Activated T-helper 2 cell treated with anti-CD3 and anti-CD28 coated beads, Interferon-gamma antibody, Interleukin-2, Interleukin-4, amounts not matched to agents 10 μg/mL and 5 μg/mL and 100 μg/mL, durations not matched to agents 14 hours and 24 hours and 36 hours (primary cell): Measurements from ENCODE around the gene ABHD17C. TPM values are rescaled to one million over a fixed set of nuclear protein-coding genes. Genes with fewer than 3 reads are reported as not detected.

Experiments used
- DNase-seq: peaks from one replicate; pipeline ENCODE4 v3.0.0; 2021; ENCODE audit warnings: low spot score
- H3K27ac Mint-ChIP-seq: one replicate; pipeline ENCODE4 v1.8.0; 2021; ENCODE audit warnings: mixed read lengths
- H3K27me3 Mint-ChIP-seq: one replicate; pipeline ENCODE4 v1.8.0; 2021; ENCODE audit warnings: low read depth, mixed read lengths
- H3K36me3 Mint-ChIP-seq: one replicate; pipeline ENCODE4 v1.8.0; 2021; ENCODE audit warnings: low read depth, mixed read lengths
- H3K4me1 Mint-ChIP-seq: one replicate; pipeline ENCODE4 v1.8.0; 2021; ENCODE audit warnings: low read depth, mixed read lengths
- H3K4me3 Mint-ChIP-seq: one replicate; pipeline ENCODE4 v1.8.0; 2021; ENCODE audit warnings: low read depth, mild to moderate bottlenecking, moderate library complexity, mixed read lengths
- H3K9me3 Mint-ChIP-seq: one replicate; pipeline ENCODE4 v1.8.0; 2021; ENCODE audit warnings: mixed read lengths
- intact Hi-C: fragments of 100-400 bp; cut with micrococcal nuclease; formaldehyde crosslinking; loops from one replicate; pipeline ENCODE4 v1.15.1; 2023
- total RNA-seq: library from RNA; stranded (reverse); gene quantifications from 2 replicates; pipeline ENCODE4 v1.2.3, GENCODE V29; 2022

The ABHD17C gene
- total RNA-seq, 1 donor from 2014 or later, result 4.2 TPM

GRCh38 chr15:80777137-80777536, 82.0 kb downstream of the ABHD17C start:
- no peaks in the 10 kb centered on the region for H3K36me3 Mint-ChIP-seq
- H3K9me3 Mint-ChIP-seq, result no peaks in the 10 kb centered on the region
- no peak overlapping the region for H3K27ac Mint-ChIP-seq
- H3K27me3 Mint-ChIP-seq, result peaks cover 47% of the 10 kb centered on the region
- H3K4me3 Mint-ChIP-seq, result no peak overlapping the region
- no peak for DNase-seq
- intact Hi-C loops, result loop anchor here (2.0 to 5.0 kb wide), 2 partner anchors 85 to 322 kb away; no protein-coding TSS in a partner anchor
- H3K4me1 Mint-ChIP-seq, result peaks cover 14% of the 10 kb centered on the region

GRCh38 chr15:80777826-80778620, 82.9 kb downstream of the ABHD17C start:
- Mint-ChIP-seq H3K27me3 (peaks cover 54% of the 10 kb centered on the region), H3K9me3 (no peaks in the 10 kb centered on the region), H3K36me3 (no peaks in the 10 kb centered on the region), H3K4me1 (peaks cover 20% of the 10 kb centered on the region), H3K4me3 (no peak overlapping the region), H3K27ac (no peak overlapping the region)
- no peak for DNase-seq
- intact Hi-C loops, result loop anchor here (2.0 to 5.0 kb wide), 3 partner anchors 86 to 323 kb away; no protein-coding TSS in a partner anchor

- Mint-ChIP-seq H3K27ac (no peak overlapping the region), H3K4me1 (peaks cover 25% of the 10 kb centered on the region), H3K9me3 (no peaks in the 10 kb centered on the region), H3K27me3 (peaks cover 56% of the 10 kb centered on the region), H3K36me3 (no peaks in the 10 kb centered on the region), H3K4me3 (no peak overlapping the region)
- intact Hi-C loops, result loop anchor here (2.0 to 5.0 kb wide), 2 partner anchors 86 to 192 kb away; no protein-coding TSS in a partner anchor
- DNase-seq, result no peak
Measured at GRCh38 chr15:80778621-80778963, 83.5 kb downstream of the ABHD17C start.

- H3K36me3 Mint-ChIP-seq, result no peaks in the 10 kb centered on the region
- H3K4me1 Mint-ChIP-seq, result peaks cover 31% of the 10 kb centered on the region
- H3K27me3 Mint-ChIP-seq, result peaks cover 53% of the 10 kb centered on the region
- DNase-seq, result peak; percentile 63
- peak within 1 kb of the TSS; percentile 77 for H3K4me3 Mint-ChIP-seq
- intact Hi-C loops, result loop anchor here (2.0 to 5.0 kb wide), 2 partner anchors 87 to 192 kb away; no protein-coding TSS in a partner anchor
- H3K27ac Mint-ChIP-seq, result no peak within 1 kb of the TSS
- no peaks in the 10 kb centered on the region for H3K9me3 Mint-ChIP-seq
Measured at GRCh38 chr15:80778964-80779657, 84.0 kb downstream of the ABHD17C start, which contains the start of gene CEMIP. CEMIP (plus strand) TSS chr15:80779370; CDS start chr15:80873880, 94,510 bp downstream.

- Mint-ChIP-seq H3K4me1 (peaks cover 37% of the 10 kb centered on the region), H3K4me3 (peak overlapping the region; percentile 77), H3K36me3 (no peaks in the 10 kb centered on the region), H3K27me3 (peaks cover 51% of the 10 kb centered on the region), H3K9me3 (no peaks in the 10 kb centered on the region), H3K27ac (no peak overlapping the region)
- no peak for DNase-seq
- intact Hi-C loops, result loop anchor here (2.0 to 5.0 kb wide), 2 partner anchors 88 to 191 kb away; no protein-coding TSS in a partner anchor
Measured at GRCh38 chr15:80779658-80780415, 84.7 kb downstream of the ABHD17C start.

- Mint-ChIP-seq H3K36me3 (no peaks in the 10 kb centered on the region), H3K27ac (no peak overlapping the region), H3K4me1 (peaks cover 44% of the 10 kb centered on the region), H3K4me3 (peak overlapping the region; percentile 77), H3K27me3 (peaks cover 51% of the 10 kb centered on the region), H3K9me3 (no peaks in the 10 kb centered on the region)
- intact Hi-C loops, result no loop called here
- DNase-seq, result peak; percentile 32
Measured at GRCh38 chr15:80780416-80781221, 85.5 kb downstream of the ABHD17C start.

- Mint-ChIP-seq H3K27me3 (peaks cover 43% of the 10 kb centered on the region), H3K9me3 (no peaks in the 10 kb centered on the region), H3K4me1 (peaks cover 53% of the 10 kb centered on the region), H3K4me3 (no peak overlapping the region), H3K27ac (no peak overlapping the region), H3K36me3 (no peaks in the 10 kb centered on the region)
- intact Hi-C loops, result no loop called here
- DNase-seq, result no peak
Measured at GRCh38 chr15:80783260-80783659, 88.2 kb downstream of the ABHD17C start.

GRCh38 chr15:80785335-80785734, 90.2 kb downstream of the ABHD17C start:
- H3K9me3 Mint-ChIP-seq, result no peaks in the 10 kb centered on the region
- H3K36me3 Mint-ChIP-seq, result no peaks in the 10 kb centered on the region
- H3K4me3 Mint-ChIP-seq, result peak overlapping the region; percentile 54
- intact Hi-C loops, result loop anchor here (5.0 kb wide), 1 partner anchor 73 kb away; no protein-coding TSS in a partner anchor
- H3K4me1 Mint-ChIP-seq, result peaks cover 59% of the 10 kb centered on the region
- H3K27me3 Mint-ChIP-seq, result peaks cover 31% of the 10 kb centered on the region
- H3K27ac Mint-ChIP-seq, result peak overlapping the region; percentile 88
- no peak for DNase-seq

GRCh38 chr15:80785811-80786354, 90.8 kb downstream of the ABHD17C start:
- Mint-ChIP-seq H3K27me3 (peaks cover 31% of the 10 kb centered on the region), H3K27ac (peak overlapping the region; percentile 8), H3K4me1 (peaks cover 62% of the 10 kb centered on the region), H3K4me3 (no peak overlapping the region), H3K9me3 (no peaks in the 10 kb centered on the region), H3K36me3 (peaks cover 3% of the 10 kb centered on the region)
- intact Hi-C loops, result loop anchor here (1.0 to 5.0 kb wide), 2 partner anchors 18 to 74 kb away; no protein-coding TSS in a partner anchor
- peak; percentile 41 for DNase-seq

- no peak for DNase-seq
- intact Hi-C loops, result loop anchor here (5.0 kb wide), 1 partner anchor 75 kb away; no protein-coding TSS in a partner anchor
- Mint-ChIP-seq H3K27me3 (peaks cover 21% of the 10 kb centered on the region), H3K36me3 (peaks cover 5% of the 10 kb centered on the region), H3K9me3 (no peaks in the 10 kb centered on the region), H3K4me3 (no peak overlapping the region), H3K27ac (no peak overlapping the region), H3K4me1 (peaks cover 64% of the 10 kb centered on the region)
Measured at GRCh38 chr15:80787316-80787715, 92.2 kb downstream of the ABHD17C start.

- no peak for DNase-seq
- intact Hi-C loops, result loop anchor here (5.0 kb wide), 1 partner anchor 76 kb away; no protein-coding TSS in a partner anchor
Measured at GRCh38 chr15:80788536-80788935, 93.4 kb downstream of the ABHD17C start.

More at GRCh38 chr15:80788536-80788935, 93.4 kb downstream of the ABHD17C start:
- Mint-ChIP-seq H3K9me3 (no peaks in the 10 kb centered on the region), H3K4me1 (peaks cover 53% of the 10 kb centered on the region), H3K27me3 (peaks cover 15% of the 10 kb centered on the region), H3K36me3 (peaks cover 5% of the 10 kb centered on the region), H3K4me3 (no peak overlapping the region), H3K27ac (no peak overlapping the region)
